Liver (tissue), 9 donors: Measurements from ENCODE around the gene NAE1. TPM values are rescaled to one million over a fixed set of nuclear protein-coding genes. Genes with fewer than 3 reads are reported as not detected.

Source experiments
- DNase-seq: peaks from one replicate; pipeline ENCODE4 v3.0.0-alpha.2; 2017; ENCODE audit warnings: low spot score
- H3K27ac ChIP-seq, 2 donors: one replicate each; pipeline ENCODE4 v1.7.0; 2013; ENCODE audit warnings: inconsistent platforms in 2 of 2, low read length in 2 of 2, control low read depth in 1 of 2, low read depth in 1 of 2, mild to moderate bottlenecking in 1 of 2
- H3K27me3 ChIP-seq, 4 donors: one replicate each; pipeline versions ENCODE4 v1.6.1 to v1.7.0; 2013; ENCODE audit warnings: low read length in 3 of 4, inconsistent platforms in 1 of 4, mild to moderate bottlenecking in 1 of 4, moderate library complexity in 1 of 4; ENCODE audit not compliant: control insufficient read depth in 4 of 4, insufficient read depth in 4 of 4
- H3K36me3 ChIP-seq, 4 donors: one replicate each; pipeline versions ENCODE4 v1.6.1 to v1.7.0; 2013; ENCODE audit warnings: low read length in 3 of 4, mild to moderate bottlenecking in 3 of 4, low read depth in 1 of 4, moderate library complexity in 1 of 4; ENCODE audit not compliant: control insufficient read depth in 4 of 4, insufficient read depth in 3 of 4
- H3K4me1 ChIP-seq, 4 donors: one replicate each; pipeline versions ENCODE4 v1.6.1 to v1.7.0; 2013; ENCODE audit warnings: low read length in 3 of 4, mild to moderate bottlenecking in 3 of 4, moderate library complexity in 1 of 4; ENCODE audit not compliant: control insufficient read depth in 4 of 4, insufficient read depth in 4 of 4
- H3K4me3 ChIP-seq, 3 donors: one replicate each; pipeline versions ENCODE4 v1.6.1 to v1.7.0; 2013; ENCODE audit warnings: low read length in 3 of 3, control low read depth in 1 of 3, low read depth in 1 of 3, mild to moderate bottlenecking in 1 of 3
- H3K9ac ChIP-seq, 2 donors: one replicate each; pipeline ENCODE4 v1.7.0; 2013; ENCODE audit warnings: low read length in 2 of 2, mild to moderate bottlenecking in 2 of 2, moderate library complexity in 2 of 2, control low read depth in 1 of 2, low read depth in 1 of 2
- H3K9me3 ChIP-seq, 4 donors: one replicate each; pipeline versions ENCODE4 v1.6.1 to v1.7.0; 2013; ENCODE audit warnings: low read length in 3 of 4; ENCODE audit not compliant: control insufficient read depth in 4 of 4
- ATF3 ChIP-seq: IDR thresholded peaks from 2 replicates; pipeline ENCODE4 v1.6.1; 2016; ENCODE audit warnings: antibody characterized with exemption
- FOXA1 ChIP-seq: IDR thresholded peaks from 2 replicates; pipeline ENCODE4 v1.6.1; 2016; ENCODE audit warnings: antibody characterized with exemption
- MAX ChIP-seq: IDR thresholded peaks from 2 replicates; pipeline ENCODE4 v1.6.1; 2016; ENCODE audit warnings: antibody characterized with exemption
- REST ChIP-seq: IDR thresholded peaks from 2 replicates; pipeline ENCODE4 v1.6.1; 2016; ENCODE audit warnings: antibody characterized with exemption, mild to moderate bottlenecking
- YY1 ChIP-seq: IDR thresholded peaks from 2 replicates; pipeline ENCODE4 v1.6.1; 2016; ENCODE audit warnings: antibody characterized with exemption, mild to moderate bottlenecking
- ZBTB33 ChIP-seq: IDR thresholded peaks from 2 replicates; pipeline ENCODE4 v1.6.1; 2016; ENCODE audit warnings: antibody characterized with exemption
- WGBS: extraction: QIAGEN DNeasy Blood & Tissue Kit; methylation state at CpG from one replicate; pipeline ENCODE4 v1.1.7; 2013; 5-methylcytosine and 5-hydroxymethylcytosine counted together
- polyA plus RNA-seq, 2 donors: library from polyadenylated mRNA; stranded (reverse) in 1 of 2; unstranded in 1 of 2; fragments of 200-250 nt in 1 of 2; fragments of >200 nt in 1 of 2; fragmentation: Nextera tagmentation in 1 of 2; extraction: Ambion mirVana in 1 of 2; gene quantifications; one replicate each; pipeline versions ENCODE4 v1.2.1 to v1.2.3, GENCODE V29; 2013 to 2015
- total RNA-seq, 2 donors: library from RNA; depleted of rRNA; stranded (reverse); fragments of >200 nt; gene quantifications; one replicate each; pipeline ENCODE4 v1.2.3, GENCODE V29; 2014
- donor health status: healthy.
- donor health status: healthy.
- donor health status: healthy.
- donor health status: healthy.
- donor health status: healthy.

The NAE1 gene
- total and polyA plus RNA-seq, 4 donors: 12.3 to 26.4 (median 23.9) TPM

GRCh38 chr16:66874079-66874775 lies 43.5 kb upstream of the NAE1 start:
- Histone ChIP-seq H3K27ac (no peak overlapping the region), H3K9ac (no peak overlapping the region), H3K4me3 (no peak overlapping the region), H3K27me3 (no peaks in the 10 kb centered on the region), H3K36me3 (no peaks in the 10 kb centered on the region), H3K9me3 (no peaks in the 10 kb centered on the region), H3K4me1 (peaks cover 0 to 12% (median 10%) of the 10 kb centered on the region in 4 donors)
- no peak for DNase-seq
- no peak for TF ChIP-seq REST
- no peak for TF ChIP-seq ATF3
- no peak for TF ChIP-seq MAX
- TF ChIP-seq ZBTB33: no peak
- 89% methylated on average over 1 of the region's 1 CpG for WGBS

GRCh38 chr16:66873685-66874055 lies 42.9 kb upstream of the NAE1 start:
- no peak for DNase-seq
- no peak overlapping the region for H3K4me3 ChIP-seq
- no peaks in the 10 kb centered on the region for H3K9me3 ChIP-seq

More at GRCh38 chr16:66873685-66874055, 42.9 kb upstream of the NAE1 start:
- Histone ChIP-seq H3K27me3 (no peaks in the 10 kb centered on the region), H3K36me3 (no peaks in the 10 kb centered on the region), H3K9ac (no peak overlapping the region), H3K27ac (no peak overlapping the region), H3K4me1 (peaks cover 0 to 12% (median 10%) of the 10 kb centered on the region in 4 donors)
- TF ChIP-seq FOXA1 (no peak), YY1 (no peak), ZBTB33 (no peak), ATF3 (no peak)
